Neuronal stem cell (in vitro differentiated cells): ENCODE data around the gene AIG1.

Experiments used
- DNase-seq: peaks from one replicate; pipeline ENCODE4 v3.0.0-alpha.2; 2013; ENCODE audit warnings: low spot score
- H2AFZ ChIP-seq: one replicate; pipeline ENCODE4 v1.6.1; 2013; ENCODE audit warnings: mild to moderate bottlenecking, low read length, inconsistent platforms
- H2AK5ac ChIP-seq: 2 replicates; pipeline ENCODE4 v1.6.1; 2013; ENCODE audit warnings: low read depth, mild to moderate bottlenecking, inconsistent platforms, low read length, moderate library complexity, mixed read lengths
- H2BK120ac ChIP-seq: 2 replicates; pipeline ENCODE4 v1.6.1; 2013; ENCODE audit warnings: low read depth, mild to moderate bottlenecking, inconsistent platforms, low read length, moderate library complexity, mixed read lengths
- H2BK12ac ChIP-seq: one replicate; pipeline ENCODE4 v1.6.1; 2013; ENCODE audit warnings: low read length, inconsistent platforms
- H2BK15ac ChIP-seq: 2 replicates; pipeline ENCODE4 v1.6.1; 2013; ENCODE audit warnings: mild to moderate bottlenecking, low read length, inconsistent platforms, mixed read lengths
- H2BK5ac ChIP-seq: one replicate; pipeline ENCODE4 v1.6.1; 2013; ENCODE audit warnings: inconsistent platforms, mild to moderate bottlenecking, low read length, moderate library complexity
- H3K14ac ChIP-seq: one replicate; pipeline ENCODE4 v1.6.1; 2013; ENCODE audit warnings: low read length, inconsistent platforms
- H3K18ac ChIP-seq: 2 replicates; pipeline ENCODE4 v1.6.1; 2013; ENCODE audit warnings: low read length, inconsistent platforms
- H3K23ac ChIP-seq: 2 replicates; pipeline ENCODE4 v1.6.1; 2013; ENCODE audit warnings: low read depth, mild to moderate bottlenecking, mixed read lengths, low read length, inconsistent platforms; ENCODE audit not compliant: poor library complexity
- H3K27ac ChIP-seq: replicated peaks from 3 replicates; pipeline ENCODE4 v1.5.1; 2013; ENCODE audit warnings: low read length, inconsistent platforms
- H3K27me3 ChIP-seq, 3 experiments: 2 replicates each; pipeline ENCODE4 v1.6.1; 2013; ENCODE audit warnings: low read length in 3 of 3, mild to moderate bottlenecking in 2 of 3, inconsistent platforms in 1 of 3, low read depth in 1 of 3, mixed read lengths in 1 of 3, moderate library complexity in 1 of 3; ENCODE audit not compliant: control insufficient read depth in 3 of 3, insufficient read depth in 3 of 3
- H3K36me3 ChIP-seq, 2 donors: replicated peaks in 1 of 2; 2 replicates each; pipeline ENCODE4 v1.6.1; 2013; ENCODE audit warnings: low read length in 2 of 2; ENCODE audit not compliant: control insufficient read depth in 2 of 2, insufficient read depth in 2 of 2
- H3K4ac ChIP-seq: 2 replicates; pipeline ENCODE4 v1.6.1; 2013; ENCODE audit warnings: inconsistent platforms, mild to moderate bottlenecking, low read length, moderate library complexity
- H3K4me1 ChIP-seq, 2 donors: 1 replicate in 1 of 2; 2 replicates in 1 of 2; pipeline ENCODE4 v1.6.1; 2013; ENCODE audit warnings: low read length in 2 of 2, low read depth in 1 of 2; ENCODE audit not compliant: control insufficient read depth in 2 of 2, insufficient read depth in 1 of 2
- H3K4me2 ChIP-seq: one replicate; pipeline ENCODE4 v1.6.1; 2013; ENCODE audit warnings: mild to moderate bottlenecking, low read length, inconsistent platforms; ENCODE audit not compliant: insufficient read depth, poor library complexity, severe bottlenecking
- H3K4me3 ChIP-seq, 2 donors: 2 replicates each; pipeline ENCODE4 v1.5.1; 2013; ENCODE audit warnings: low read length in 2 of 2, mild to moderate bottlenecking in 2 of 2, inconsistent platforms in 1 of 2, moderate library complexity in 1 of 2
- H3K79me1 ChIP-seq: one replicate; pipeline ENCODE4 v1.6.1; 2013; ENCODE audit warnings: low read depth, mild to moderate bottlenecking, inconsistent platforms, low read length, moderate library complexity
- H3K9ac ChIP-seq: one replicate; pipeline ENCODE4 v1.6.1; 2013; ENCODE audit warnings: mild to moderate bottlenecking, low read depth, low read length, inconsistent platforms; ENCODE audit not compliant: poor library complexity
- H3K9me3 ChIP-seq, 2 donors: replicated peaks in 1 of 2; 2 replicates each; pipeline versions ENCODE3 to v1.6.1; 2013; ENCODE audit warnings: low read length in 2 of 2, mild to moderate bottlenecking in 2 of 2, inconsistent platforms in 1 of 2, low read depth in 1 of 2, mixed read lengths in 1 of 2, moderate library complexity in 1 of 2; ENCODE audit not compliant: control insufficient read depth in 2 of 2, insufficient read depth in 1 of 2
- H4K8ac ChIP-seq: one replicate; pipeline ENCODE4 v1.6.1; 2013; ENCODE audit warnings: low read depth, mild to moderate bottlenecking, inconsistent platforms, low read length, moderate library complexity
- H4K91ac ChIP-seq: one replicate; pipeline ENCODE4 v1.6.1; 2013; ENCODE audit warnings: low read length, low read depth, mild to moderate bottlenecking, inconsistent platforms; ENCODE audit not compliant: poor library complexity
- WGBS, 2 donors: extraction: QIAGEN DNeasy Blood & Tissue Kit; methylation state at CpG; one replicate each; pipeline ENCODE4 v1.1.7; 2013; ENCODE audit warnings: missing lambda C conversion rate in 2 of 2, mixed read lengths in 1 of 2; ENCODE audit not compliant: insufficient read length in 2 of 2, insufficient replicate concordance in 1 of 2; ENCODE audit errors: extremely low coverage in 2 of 2; 5-methylcytosine and 5-hydroxymethylcytosine counted together

AIG1 gene

DNA sequence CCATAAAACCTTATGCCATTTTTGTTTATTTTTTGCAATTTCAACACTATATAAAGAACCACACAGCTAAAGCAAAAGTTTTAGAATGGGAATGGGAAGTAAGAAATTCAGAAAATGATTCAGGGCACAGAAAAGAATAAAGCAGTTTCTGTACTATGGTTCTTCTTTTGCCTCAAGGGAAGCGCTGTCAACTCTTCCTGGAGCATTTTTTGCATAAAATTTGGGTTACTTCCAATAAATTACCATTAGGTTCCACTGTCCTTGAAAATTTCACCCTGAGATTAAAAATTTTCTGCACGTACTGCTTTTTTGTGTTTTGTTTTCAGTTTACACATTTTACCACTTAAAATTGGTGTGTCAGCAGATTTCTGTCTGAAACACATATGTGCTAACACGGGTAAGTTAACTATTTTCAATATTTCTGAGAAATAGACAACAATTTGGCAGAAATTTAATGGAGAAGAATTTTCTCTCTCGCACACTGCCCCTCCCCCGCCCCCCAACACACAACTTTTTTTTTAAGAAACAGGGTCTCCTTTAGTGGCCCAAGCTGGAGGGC lies 310.2 kb downstream of the AIG1 start:
- Histone ChIP-seq H3K79me1 (no peaks in the 10 kb centered on the region), H3K18ac (no peak overlapping the region), H2BK5ac (no peak overlapping the region), H3K4me2 (no peak overlapping the region), H3K4ac (no peak overlapping the region), H3K27me3 (no peaks in the 10 kb centered on the region), H2BK12ac (no peak overlapping the region), H2BK15ac (no peak overlapping the region), H3K14ac (no peak overlapping the region), H3K9me3 (no peaks in the 10 kb centered on the region), H3K4me3 (no peak overlapping the region), H2AK5ac (no peak overlapping the region), H3K27ac (no peak overlapping the region), H2AFZ (no peak overlapping the region), H3K4me1 (peaks cover 0 to 4% of the 10 kb centered on the region in 2 donors), H3K9ac (no peak overlapping the region), H4K8ac (no peak overlapping the region), H2BK120ac (no peak overlapping the region), H3K36me3 (no peaks in the 10 kb centered on the region), H3K23ac (no peak overlapping the region), H4K91ac (no peak overlapping the region)
- DNase-seq = no peak
- no CpG with 5 or more reads among the region's 5 CpGs for WGBS, 2 donors

DNA sequence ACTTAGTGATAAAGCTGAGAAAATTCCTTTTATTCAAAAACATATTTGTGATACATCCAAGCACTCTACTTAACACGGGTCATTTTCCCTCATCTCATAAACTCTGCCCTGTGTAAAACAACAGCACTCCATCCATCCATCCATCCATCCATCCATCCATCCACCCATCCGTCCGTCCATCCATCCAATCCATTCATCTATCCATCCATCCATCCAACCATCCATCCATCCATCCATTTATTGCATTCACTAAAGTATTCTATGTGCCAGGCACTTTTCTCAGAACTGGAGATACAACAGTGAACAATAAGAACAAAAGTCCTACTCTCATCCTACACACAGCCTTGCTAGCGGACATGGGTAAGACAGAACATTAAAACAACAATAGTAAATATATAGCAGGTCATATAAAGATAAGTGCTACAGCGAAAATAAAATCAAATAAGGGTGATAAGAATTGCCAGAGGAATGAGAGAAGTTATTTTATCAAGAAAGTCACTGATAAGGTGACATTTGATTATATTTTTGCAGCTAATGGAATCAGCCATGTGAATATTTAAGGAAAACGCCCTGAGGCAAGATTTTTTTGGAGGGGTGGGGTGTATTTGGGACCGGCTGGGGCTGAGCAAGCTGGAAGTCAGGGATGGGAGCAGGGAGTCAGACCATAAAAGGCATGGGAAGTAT lies 311.7 kb downstream of the AIG1 start:
- Histone ChIP-seq H4K91ac (no peak overlapping the region), H2BK120ac (no peak overlapping the region), H2BK12ac (no peak overlapping the region), H2BK5ac (no peak overlapping the region), H3K9ac (no peak overlapping the region), H3K23ac (no peak overlapping the region), H3K4me3 (no peak overlapping the region), H3K36me3 (no peaks in the 10 kb centered on the region), H3K9me3 (no peaks in the 10 kb centered on the region), H3K4ac (no peak overlapping the region), H2AFZ (no peak overlapping the region), H3K27ac (no peak overlapping the region), H3K4me1 (no peaks in the 10 kb centered on the region), H4K8ac (no peak overlapping the region), H3K18ac (no peak overlapping the region), H3K27me3 (no peaks in the 10 kb centered on the region), H2AK5ac (no peak overlapping the region), H3K14ac (no peak overlapping the region), H2BK15ac (no peak overlapping the region), H3K4me2 (no peak overlapping the region), H3K79me1 (no peaks in the 10 kb centered on the region)
- no peak for DNase-seq
- WGBS, 2 donors = 100% methylated on average over 2 of the region's 7 CpGs; no CpG with 5 or more reads in 1 of the 2 donors

DNA sequence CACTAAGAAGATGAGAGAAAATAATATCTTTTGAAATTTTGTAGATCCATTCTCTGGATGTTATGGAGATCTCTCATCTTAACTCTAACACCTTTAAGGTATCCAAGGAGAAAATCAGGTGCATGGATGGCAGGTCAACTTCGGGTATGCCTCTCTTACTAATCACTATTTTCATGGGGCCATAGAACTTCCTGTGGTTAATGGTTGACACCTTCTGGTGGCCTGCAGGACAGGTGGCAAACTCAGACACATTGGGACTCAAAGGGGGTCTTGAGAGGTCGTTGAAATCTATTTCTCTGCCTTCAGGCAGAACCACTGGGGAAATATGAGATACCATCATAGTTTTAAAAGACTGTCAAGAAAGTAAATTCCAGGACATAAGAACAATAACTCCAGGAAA lies 313.3 kb downstream of the AIG1 start:
- H2AK5ac ChIP-seq = no peak overlapping the region
- peaks cover 0 to under 1% (median 0%) of the 10 kb centered on the region in 3 experiments for H3K27me3 ChIP-seq
- no peak overlapping the region for H4K91ac ChIP-seq
- no peak overlapping the region for H3K23ac ChIP-seq
- no peaks in the 10 kb centered on the region for H3K79me1 ChIP-seq
- no peaks in the 10 kb centered on the region for H3K9me3 ChIP-seq
- no peaks in the 10 kb centered on the region for H3K36me3 ChIP-seq
- H3K14ac ChIP-seq = no peak overlapping the region
- no peak overlapping the region for H2BK15ac ChIP-seq
- H3K4ac ChIP-seq = no peak overlapping the region
- H3K4me3 ChIP-seq = no peak overlapping the region
- no peak overlapping the region for H2BK12ac ChIP-seq
- H3K27ac ChIP-seq = no peak overlapping the region
- H3K9ac ChIP-seq = no peak overlapping the region
- no peak overlapping the region for H3K4me2 ChIP-seq
- H2AFZ ChIP-seq = no peak overlapping the region
- WGBS, 2 donors = no CpG with 5 or more reads among the region's 2 CpGs
- H3K4me1 ChIP-seq = no peaks in the 10 kb centered on the region
- no peak overlapping the region for H4K8ac ChIP-seq
- no peak overlapping the region for H2BK120ac ChIP-seq
- DNase-seq = no peak
- no peak overlapping the region for H2BK5ac ChIP-seq
- no peak overlapping the region for H3K18ac ChIP-seq

GRCh38 chr6:143375022-143375585 lies 314.4 kb downstream of the AIG1 start:
- H2BK12ac ChIP-seq = no peak overlapping the region
- H2BK5ac ChIP-seq = no peak overlapping the region
- H3K4ac ChIP-seq = no peak overlapping the region
- DNase-seq = no peak
- no peak overlapping the region for H4K91ac ChIP-seq
- no peaks in the 10 kb centered on the region for H3K79me1 ChIP-seq
- no peak overlapping the region for H2AK5ac ChIP-seq
- no peak overlapping the region for H3K4me3 ChIP-seq
- H3K27ac ChIP-seq = no peak overlapping the region
- no peak overlapping the region for H2BK15ac ChIP-seq
- H2AFZ ChIP-seq = no peak overlapping the region
- no peak overlapping the region for H3K18ac ChIP-seq
- no CpG with 5 or more reads among the region's 5 CpGs for WGBS, 2 donors
- no peak overlapping the region for H3K4me2 ChIP-seq
- no peak overlapping the region for H3K23ac ChIP-seq
- no peak overlapping the region for H2BK120ac ChIP-seq
- H3K9me3 ChIP-seq = no peaks in the 10 kb centered on the region
- peaks cover 0 to 2% (median 0%) of the 10 kb centered on the region in 3 experiments for H3K27me3 ChIP-seq
- H3K36me3 ChIP-seq = no peaks in the 10 kb centered on the region
- no peak overlapping the region for H3K9ac ChIP-seq
- no peaks in the 10 kb centered on the region for H3K4me1 ChIP-seq
- no peak overlapping the region for H3K14ac ChIP-seq
- peak overlapping the region; percentile 9 for H4K8ac ChIP-seq
